ENCODE data around the gene MRLN.

DNA sequence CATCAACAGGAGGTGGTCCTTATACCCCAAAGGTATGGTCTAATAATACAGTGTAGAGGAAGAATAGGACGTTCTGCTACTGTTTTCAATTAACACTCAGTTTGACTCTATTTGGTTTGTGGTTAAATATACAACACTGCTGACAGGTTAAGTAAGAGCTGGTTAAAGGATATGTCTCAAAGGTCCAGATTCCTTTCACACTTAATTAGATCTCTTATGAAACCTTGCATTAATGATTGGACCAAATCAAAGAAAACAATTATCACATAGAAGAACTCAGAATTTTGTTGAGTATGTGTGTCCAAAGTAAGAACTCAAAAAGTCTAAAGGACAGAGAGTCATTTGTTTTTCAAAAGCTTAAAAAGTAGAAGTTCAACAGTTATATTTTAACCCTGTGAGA is 18.0 kb downstream of the MRLN start:
- TF ChIP-seq, protein P1, sequence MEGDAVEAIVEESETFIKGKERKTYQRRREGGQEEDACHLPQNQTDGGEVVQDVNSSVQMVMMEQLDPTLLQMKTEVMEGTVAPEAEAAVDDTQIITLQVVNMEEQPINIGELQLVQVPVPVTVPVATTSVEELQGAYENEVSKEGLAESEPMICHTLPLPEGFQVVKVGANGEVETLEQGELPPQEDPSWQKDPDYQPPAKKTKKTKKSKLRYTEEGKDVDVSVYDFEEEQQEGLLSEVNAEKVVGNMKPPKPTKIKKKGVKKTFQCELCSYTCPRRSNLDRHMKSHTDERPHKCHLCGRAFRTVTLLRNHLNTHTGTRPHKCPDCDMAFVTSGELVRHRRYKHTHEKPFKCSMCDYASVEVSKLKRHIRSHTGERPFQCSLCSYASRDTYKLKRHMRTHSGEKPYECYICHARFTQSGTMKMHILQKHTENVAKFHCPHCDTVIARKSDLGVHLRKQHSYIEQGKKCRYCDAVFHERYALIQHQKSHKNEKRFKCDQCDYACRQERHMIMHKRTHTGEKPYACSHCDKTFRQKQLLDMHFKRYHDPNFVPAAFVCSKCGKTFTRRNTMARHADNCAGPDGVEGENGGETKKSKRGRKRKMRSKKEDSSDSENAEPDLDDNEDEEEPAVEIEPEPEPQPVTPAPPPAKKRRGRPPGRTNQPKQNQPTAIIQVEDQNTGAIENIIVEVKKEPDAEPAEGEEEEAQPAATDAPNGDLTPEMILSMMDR (IDR thresholded peaks at IDR 0.05): no peak
- no peak for TF ChIP-seq EP300 (IDR thresholded peaks at IDR 0.05)

Measured in stomach (tissue), 4 donors.